ENCODE data around the gene SMIM41. TPM values are rescaled to one million over a fixed set of nuclear protein-coding genes. Genes with fewer than 3 reads are reported as not detected.
A peak's percentile ranks its signal among the peaks of the same experiment; 100 is the strongest.

The SMIM41 gene
- polyA plus RNA-seq, 3 donors, result not detected

DNA sequence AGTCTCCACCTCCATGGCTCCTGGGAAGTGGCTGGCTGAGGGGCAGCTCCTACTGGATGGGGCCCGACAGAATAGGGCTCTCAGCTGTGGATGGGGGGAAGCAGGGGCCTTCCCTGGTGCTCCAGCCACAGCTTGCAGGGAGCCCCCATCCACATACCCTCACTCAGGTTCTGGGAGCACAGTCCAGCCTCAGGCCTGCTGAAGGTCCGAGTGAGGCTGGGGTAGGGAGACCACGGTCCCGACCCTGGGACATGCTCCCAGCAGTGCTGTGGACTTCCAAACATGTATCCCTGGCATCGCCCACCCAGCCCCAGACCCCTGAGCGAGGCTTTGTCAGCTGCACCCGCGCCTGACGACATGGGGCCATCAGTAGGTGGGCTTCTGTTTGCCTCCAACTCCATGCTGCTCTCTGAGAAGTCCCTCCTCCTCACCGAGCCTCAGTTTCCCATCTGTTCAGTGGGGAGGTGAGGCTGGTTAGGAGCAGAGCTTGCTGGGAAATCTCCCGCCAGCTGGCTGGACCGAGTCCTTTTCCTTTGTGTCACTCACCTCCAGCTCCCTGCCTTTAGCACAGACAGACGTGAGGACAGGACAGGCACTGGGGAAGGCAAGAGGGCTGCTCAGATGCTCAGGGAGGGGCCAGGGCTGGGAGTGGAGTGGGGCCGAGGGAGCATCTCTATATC lies 18.9 kb upstream of the SMIM41 start:
- no peak for DNase-seq
- Mint-ChIP-seq H3K4me1 (peaks cover 4% of the 10 kb centered on the region), H3K9me3 (peaks cover 0 to 2% (median 0%) of the 10 kb centered on the region in 7 donors), H3K27ac (peak overlapping the region in 1 of 7 donors; percentile 21), H3K36me3 (peaks cover 5 to 19% of the 10 kb centered on the region in 2 donors), H3K4me3 (no peak overlapping the region), H3K27me3 (ENCODE audit: low read depth in 3 of 3) (peaks cover 4 to 16% (median 6%) of the 10 kb centered on the region in 3 donors)
- Histone ChIP-seq H3K4me1 (ENCODE audit: control insufficient read depth in 1 of 2, insufficient read depth in 2 of 2, low read length in 2 of 2) (no peaks in the 10 kb centered on the region), H3K27ac (ENCODE audit: low read depth in 1 of 2, low read length in 2 of 2) (no peak overlapping the region), H2AFZ (ENCODE audit: insufficient read depth, low read depth, low read length, poor library complexity, severe bottlenecking) (no peak overlapping the region), H3K4me3 (replicated peaks in 1 of 3; ENCODE audit: low read depth in 2 of 3, low read length in 3 of 3) (no peak overlapping the region), H3K36me3 (replicated peaks in 1 of 2; ENCODE audit: control insufficient read depth in 1 of 2, insufficient read depth in 2 of 2, low read length in 2 of 2) (peaks cover 0 to 14% of the 10 kb centered on the region in 2 donors), H4K20me1 (ENCODE audit: insufficient read depth, low read length) (peaks cover 30% of the 10 kb centered on the region), H3K79me2 (ENCODE audit: insufficient read depth, low read length) (no peaks in the 10 kb centered on the region), H3K27me3 (ENCODE audit: control insufficient read depth in 2 of 2, insufficient read depth in 2 of 2, low read length in 2 of 2) (no peaks in the 10 kb centered on the region), H3K9ac (ENCODE audit: insufficient read depth, low read length, poor library complexity, severe bottlenecking) (no peak overlapping the region), H3K9me3 (replicated peaks in 1 of 2; ENCODE audit: control insufficient read depth in 1 of 2, insufficient read depth in 1 of 2, low read length in 2 of 2) (no peaks in the 10 kb centered on the region), H3K4me2 (replicated peaks; ENCODE audit: extremely low read depth, low read length, poor library complexity, severe bottlenecking) (no peak overlapping the region)
- intact Hi-C loops (cut with micrococcal nuclease), result no loop called here
- WGBS (ENCODE audit: insufficient coverage), result 98% methylated on average over 7 of the region's 14 CpGs
- TF ChIP-seq, protein P1, sequence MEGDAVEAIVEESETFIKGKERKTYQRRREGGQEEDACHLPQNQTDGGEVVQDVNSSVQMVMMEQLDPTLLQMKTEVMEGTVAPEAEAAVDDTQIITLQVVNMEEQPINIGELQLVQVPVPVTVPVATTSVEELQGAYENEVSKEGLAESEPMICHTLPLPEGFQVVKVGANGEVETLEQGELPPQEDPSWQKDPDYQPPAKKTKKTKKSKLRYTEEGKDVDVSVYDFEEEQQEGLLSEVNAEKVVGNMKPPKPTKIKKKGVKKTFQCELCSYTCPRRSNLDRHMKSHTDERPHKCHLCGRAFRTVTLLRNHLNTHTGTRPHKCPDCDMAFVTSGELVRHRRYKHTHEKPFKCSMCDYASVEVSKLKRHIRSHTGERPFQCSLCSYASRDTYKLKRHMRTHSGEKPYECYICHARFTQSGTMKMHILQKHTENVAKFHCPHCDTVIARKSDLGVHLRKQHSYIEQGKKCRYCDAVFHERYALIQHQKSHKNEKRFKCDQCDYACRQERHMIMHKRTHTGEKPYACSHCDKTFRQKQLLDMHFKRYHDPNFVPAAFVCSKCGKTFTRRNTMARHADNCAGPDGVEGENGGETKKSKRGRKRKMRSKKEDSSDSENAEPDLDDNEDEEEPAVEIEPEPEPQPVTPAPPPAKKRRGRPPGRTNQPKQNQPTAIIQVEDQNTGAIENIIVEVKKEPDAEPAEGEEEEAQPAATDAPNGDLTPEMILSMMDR (IDR thresholded peaks at IDR 0.05), result no peak

- Mint-ChIP-seq H3K27ac (no peak overlapping the region), H3K9me3 (peaks cover 0 to 2% (median 0%) of the 10 kb centered on the region in 7 donors), H3K4me1 (peaks cover 10% of the 10 kb centered on the region), H3K27me3 (ENCODE audit: low read depth in 3 of 3) (peaks cover 4 to 19% (median 11%) of the 10 kb centered on the region in 3 donors), H3K4me3 (no peak overlapping the region), H3K36me3 (peaks cover 5 to 16% of the 10 kb centered on the region in 2 donors)
- DNase-seq, result no peak
- Histone ChIP-seq H3K9me3 (replicated peaks in 1 of 2; ENCODE audit: control insufficient read depth in 1 of 2, insufficient read depth in 1 of 2, low read length in 2 of 2) (no peaks in the 10 kb centered on the region), H2AFZ (ENCODE audit: insufficient read depth, low read depth, low read length, poor library complexity, severe bottlenecking) (no peak overlapping the region), H3K4me3 (replicated peaks in 1 of 3; ENCODE audit: low read depth in 2 of 3, low read length in 3 of 3) (no peak overlapping the region), H3K79me2 (ENCODE audit: insufficient read depth, low read length) (no peaks in the 10 kb centered on the region), H3K4me1 (ENCODE audit: control insufficient read depth in 1 of 2, insufficient read depth in 2 of 2, low read length in 2 of 2) (no peaks in the 10 kb centered on the region), H3K4me2 (replicated peaks; ENCODE audit: extremely low read depth, low read length, poor library complexity, severe bottlenecking) (no peak overlapping the region), H3K9ac (ENCODE audit: insufficient read depth, low read length, poor library complexity, severe bottlenecking) (no peak overlapping the region), H3K27ac (ENCODE audit: low read depth in 1 of 2, low read length in 2 of 2) (no peak overlapping the region), H3K36me3 (replicated peaks in 1 of 2; ENCODE audit: control insufficient read depth in 1 of 2, insufficient read depth in 2 of 2, low read length in 2 of 2) (peaks cover 0 to 10% of the 10 kb centered on the region in 2 donors), H3K27me3 (ENCODE audit: control insufficient read depth in 2 of 2, insufficient read depth in 2 of 2, low read length in 2 of 2) (no peaks in the 10 kb centered on the region), H4K20me1 (ENCODE audit: insufficient read depth, low read length) (peaks cover 21% of the 10 kb centered on the region)
- 96% methylated on average over 5 of the region's 12 CpGs for WGBS (ENCODE audit: insufficient coverage)
- intact Hi-C loops (cut with micrococcal nuclease), result no loop called here
- TF ChIP-seq, protein P1 (IDR thresholded peaks at IDR 0.05), result no peak
Measured at GRCh38 chr12:52061470-52062166, 17.9 kb upstream of the SMIM41 start.

All from CD14-positive monocyte (primary cell).